Stimulated activated CD8-positive, alpha-beta memory T cell treated with anti-CD3 and anti-CD28 coated beads, Interleukin-7, amount 100 ng/mL, for 1 hour (primary cell): Measurements from ENCODE around the gene ARL13B.
A peak's percentile ranks its signal among the peaks of the same experiment; 100 is the strongest.
"Not testable (repeated sequence)": the region's sequence is repeated elsewhere in the genome, so short reads cannot be mapped to it uniquely, and the experiment has no call there.

Source experiments
- DNase-seq, 2 donors: peaks; one replicate each; pipeline ENCODE4 v3.0.0-alpha.2; 2020; ENCODE audit warnings: low read depth in 2 of 2

Gene ARL13B

GRCh38 chr3:94062513-94063404 is 82.8 kb downstream of the ARL13B start, which contains the start of the genes DHFR2 and NSUN3:
DHFR2 (minus strand) TSS chr3:94062916; CDS start chr3:94061511, 1,405 bp downstream.
NSUN3 (plus strand) TSS chr3:94063061; CDS start chr3:94063127, 66 bp downstream.
- DNase-seq, result peak; percentile 59 to 63

- no peak for DNase-seq
These were observed 83.7 kb downstream of the ARL13B start for GRCh38 chr3:94063496-94064119.

GRCh38 chr3:94064243-94064860 is 84.4 kb downstream of the ARL13B start:
- no peak for DNase-seq

- DNase-seq, result no peak
These were observed 85.2 kb downstream of the ARL13B start for GRCh38 chr3:94065122-94065521.

GRCh38 chr3:94065819-94066480 is 86.0 kb downstream of the ARL13B start:
- DNase-seq, result no peak

GRCh38 chr3:94066506-94067500 is 86.8 kb downstream of the ARL13B start:
- DNase-seq, result no peak

GRCh38 chr3:94069194-94069813 is 89.3 kb downstream of the ARL13B start:
- no peak for DNase-seq

GRCh38 chr3:94070341-94070911 is 90.5 kb downstream of the ARL13B start:
- DNase-seq, result no peak

- DNase-seq, result no peak
These were observed 91.8 kb downstream of the ARL13B start for GRCh38 chr3:94071713-94072284.

GRCh38 chr3:94076055-94076454 is 96.1 kb downstream of the ARL13B start:
- DNase-seq, result no peak

GRCh38 chr3:94080552-94080951 is 100.6 kb downstream of the ARL13B start:
- DNase-seq, result not testable (repeated sequence)

GRCh38 chr3:94081884-94082283 is 101.9 kb downstream of the ARL13B start:
- DNase-seq, result no peak

GRCh38 chr3:94082391-94082937 is 102.5 kb downstream of the ARL13B start:
- no peak for DNase-seq

GRCh38 chr3:94083261-94083660 is 103.3 kb downstream of the ARL13B start:
- DNase-seq, result no peak

GRCh38 chr3:94089126-94089525 is 109.2 kb downstream of the ARL13B start:
- DNase-seq, result no peak

GRCh38 chr3:94092086-94092485 is 112.1 kb downstream of the ARL13B start:
- DNase-seq, result no peak

- DNase-seq, result no peak
These were observed 113.2 kb downstream of the ARL13B start for GRCh38 chr3:94093151-94093550.

GRCh38 chr3:94095111-94095510 is 115.2 kb downstream of the ARL13B start:
- no peak for DNase-seq

GRCh38 chr3:94098452-94098851 is 118.5 kb downstream of the ARL13B start:
- no peak for DNase-seq
